ENCODE data around the gene FAM120B. TPM values are rescaled to one million over a fixed set of nuclear protein-coding genes. Genes with fewer than 3 reads are reported as not detected.

FAM120B gene
- total RNA-seq, 3 donors from 2014 or later, result 30.7 to 40.0 (median 38.3) TPM

DNA sequence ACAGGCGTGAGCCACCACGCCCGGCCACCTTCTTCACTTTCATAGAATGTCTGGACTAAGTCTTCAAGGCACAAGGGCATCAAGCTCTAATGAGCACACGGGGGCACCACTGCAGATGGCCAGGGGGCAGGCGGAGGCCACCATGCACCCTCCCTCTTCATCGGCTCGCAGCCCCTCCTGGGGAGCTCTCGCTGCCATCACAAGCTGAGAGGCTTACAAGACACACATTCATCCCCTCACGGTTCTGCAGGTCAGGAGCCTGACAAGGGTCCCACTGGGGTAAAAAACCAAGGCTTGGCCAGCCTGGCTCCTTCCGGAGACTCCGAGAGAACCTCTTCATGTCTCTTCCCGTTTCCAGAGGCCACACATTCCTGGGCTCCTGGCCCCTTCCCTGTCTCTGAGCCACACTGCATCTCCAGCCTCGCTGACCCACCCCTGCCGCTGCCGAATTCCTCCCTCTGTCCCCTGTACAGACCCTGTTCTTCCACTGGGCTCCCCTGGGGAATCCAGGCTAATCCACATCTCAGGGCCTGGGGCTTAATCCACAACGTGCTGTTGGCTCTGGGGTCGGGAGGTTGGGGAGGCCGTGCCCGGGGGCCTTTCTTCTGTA lies 35.5 kb upstream of the FAM120B start:
- no peak for ATAC-seq
- intact Hi-C loops (cut with DNase I, micrococcal nuclease), result no loop called here
- no peaks in the 10 kb centered on the region for H3K9me3 ChIP-seq
- peaks cover 5% of the 10 kb centered on the region for H3K4me1 ChIP-seq (ENCODE audit: low read depth)
- TF ChIP-seq, protein P1, sequence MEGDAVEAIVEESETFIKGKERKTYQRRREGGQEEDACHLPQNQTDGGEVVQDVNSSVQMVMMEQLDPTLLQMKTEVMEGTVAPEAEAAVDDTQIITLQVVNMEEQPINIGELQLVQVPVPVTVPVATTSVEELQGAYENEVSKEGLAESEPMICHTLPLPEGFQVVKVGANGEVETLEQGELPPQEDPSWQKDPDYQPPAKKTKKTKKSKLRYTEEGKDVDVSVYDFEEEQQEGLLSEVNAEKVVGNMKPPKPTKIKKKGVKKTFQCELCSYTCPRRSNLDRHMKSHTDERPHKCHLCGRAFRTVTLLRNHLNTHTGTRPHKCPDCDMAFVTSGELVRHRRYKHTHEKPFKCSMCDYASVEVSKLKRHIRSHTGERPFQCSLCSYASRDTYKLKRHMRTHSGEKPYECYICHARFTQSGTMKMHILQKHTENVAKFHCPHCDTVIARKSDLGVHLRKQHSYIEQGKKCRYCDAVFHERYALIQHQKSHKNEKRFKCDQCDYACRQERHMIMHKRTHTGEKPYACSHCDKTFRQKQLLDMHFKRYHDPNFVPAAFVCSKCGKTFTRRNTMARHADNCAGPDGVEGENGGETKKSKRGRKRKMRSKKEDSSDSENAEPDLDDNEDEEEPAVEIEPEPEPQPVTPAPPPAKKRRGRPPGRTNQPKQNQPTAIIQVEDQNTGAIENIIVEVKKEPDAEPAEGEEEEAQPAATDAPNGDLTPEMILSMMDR (IDR thresholded peaks at IDR 0.05), result no peak
- H3K36me3 ChIP-seq (ENCODE audit: low read depth), result no peaks in the 10 kb centered on the region
- peak in 2 of 3 donors; percentile 24 to 40 for DNase-seq
- no peak overlapping the region for H3K4me3 ChIP-seq

- DNase-seq, result peak; percentile 68 to 83 (median 71)
These were observed 34.7 kb upstream of the FAM120B start for GRCh38 chr6:170271771-170272314.

DNA sequence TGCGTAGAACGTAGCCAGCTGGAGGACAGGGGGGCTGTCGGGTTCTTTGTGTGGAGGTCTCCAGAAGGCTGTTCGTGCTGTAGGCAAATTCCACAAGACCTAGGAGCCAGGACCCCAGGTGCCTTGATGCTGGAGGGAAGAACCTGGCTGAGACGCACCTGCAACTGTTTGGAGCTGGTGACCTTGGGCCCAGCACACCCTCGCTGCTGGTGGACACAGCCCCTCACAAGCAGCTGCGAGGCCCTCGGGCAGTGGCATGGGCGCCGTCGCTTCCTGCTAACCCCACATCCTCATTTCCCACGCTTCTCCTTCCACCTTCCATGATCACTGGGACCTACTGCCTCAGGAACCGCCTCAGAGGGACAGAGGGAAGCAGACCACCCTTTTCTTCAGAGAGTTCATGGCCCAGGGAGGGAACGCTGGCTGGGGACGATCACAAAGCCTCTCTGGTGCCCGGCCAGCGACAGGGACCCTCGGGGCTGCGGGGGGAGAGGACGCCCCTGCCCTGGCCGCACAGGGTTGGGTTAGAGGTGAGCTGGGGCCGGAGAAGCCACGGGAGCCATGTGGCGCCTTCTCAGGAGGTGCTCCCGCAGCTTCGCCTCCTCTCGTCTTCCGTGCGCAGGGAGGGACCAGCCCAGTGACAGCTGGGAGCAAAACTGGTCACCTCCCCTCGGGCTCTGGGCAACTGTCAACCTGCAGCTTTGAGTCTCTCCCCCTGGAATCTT lies 34.1 kb upstream of the FAM120B start:
- DNase-seq (peak in 1 of 3 donors; percentile 51), ATAC-seq (no peak)
- Histone ChIP-seq H3K4me1 (ENCODE audit: low read depth) (no peaks in the 10 kb centered on the region), H3K4me3 (no peak overlapping the region), H3K36me3 (ENCODE audit: low read depth) (no peaks in the 10 kb centered on the region), H3K9me3 (no peaks in the 10 kb centered on the region)
- TF ChIP-seq, protein P1 (IDR thresholded peaks at IDR 0.05), result no peak
- intact Hi-C loops (cut with DNase I, micrococcal nuclease), result no loop called here

More at GRCh38 chr6:170271771-170272314, 34.7 kb upstream of the FAM120B start:
- ATAC-seq, result peak; percentile 48
- Histone ChIP-seq H3K9me3 (no peaks in the 10 kb centered on the region), H3K36me3 (ENCODE audit: low read depth) (no peaks in the 10 kb centered on the region), H3K4me3 (no peak overlapping the region), H3K4me1 (ENCODE audit: low read depth) (no peaks in the 10 kb centered on the region)
- TF ChIP-seq, protein P1 (IDR thresholded peaks at IDR 0.05), result no peak
- intact Hi-C loops (cut with DNase I, micrococcal nuclease), result no loop called here

DNA sequence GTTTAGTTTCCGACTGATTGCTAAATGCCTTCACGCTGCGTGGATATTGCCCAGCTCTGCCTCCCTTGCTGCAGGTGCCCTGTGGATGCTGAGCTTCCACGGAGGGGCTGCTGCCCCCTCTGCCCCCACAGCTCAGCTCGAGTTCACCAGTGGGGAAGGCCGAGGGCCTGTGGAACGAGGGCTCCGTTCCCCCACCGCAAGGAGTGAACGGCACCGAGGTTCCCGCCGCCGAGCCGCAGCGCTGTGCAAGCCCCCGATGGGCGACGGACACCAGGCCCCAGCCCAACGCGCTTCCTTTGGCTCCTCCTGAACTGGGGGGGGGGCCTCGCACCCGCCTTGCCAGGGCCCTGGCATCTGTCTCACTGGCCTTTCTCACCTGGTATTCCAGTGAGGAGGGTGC lies 33.4 kb upstream of the FAM120B start:
- Histone ChIP-seq H3K4me1 (ENCODE audit: low read depth) (no peaks in the 10 kb centered on the region), H3K4me3 (no peak overlapping the region), H3K36me3 (ENCODE audit: low read depth) (no peaks in the 10 kb centered on the region), H3K9me3 (no peaks in the 10 kb centered on the region)
- DNase-seq (peak in 2 of 3 donors; percentile 22 to 30), ATAC-seq (no peak)
- TF ChIP-seq, protein P1 (IDR thresholded peaks at IDR 0.05), result no peak
- intact Hi-C loops (cut with DNase I, micrococcal nuclease), result no loop called here

DNA sequence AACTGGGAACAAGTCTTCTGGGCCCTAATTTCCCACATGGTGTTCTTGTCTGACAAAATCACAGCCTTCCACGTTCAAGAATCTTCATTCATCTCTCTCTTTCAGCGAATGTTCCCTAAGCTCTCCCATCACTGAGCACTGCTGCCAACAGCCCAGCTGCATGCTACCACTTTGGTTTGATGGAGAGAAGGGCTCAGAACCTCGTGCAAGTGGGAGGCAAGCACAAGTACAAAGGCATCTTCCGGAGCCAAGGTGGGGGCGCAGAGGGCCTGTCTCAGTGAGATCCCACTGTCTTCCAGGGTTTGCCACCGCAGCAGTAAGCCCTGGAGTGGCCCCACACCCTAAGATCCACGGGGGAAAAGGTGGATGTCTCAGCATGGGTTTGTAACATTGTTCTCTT lies 32.9 kb upstream of the FAM120B start:
- intact Hi-C loops (cut with DNase I, micrococcal nuclease), result no loop called here
- TF ChIP-seq, protein P1 (IDR thresholded peaks at IDR 0.05), result no peak
- DNase-seq (peak in 1 of 3 donors; percentile 17), ATAC-seq (no peak)
- Histone ChIP-seq H3K9me3 (no peaks in the 10 kb centered on the region), H3K4me1 (ENCODE audit: low read depth) (no peaks in the 10 kb centered on the region), H3K36me3 (ENCODE audit: low read depth) (no peaks in the 10 kb centered on the region), H3K4me3 (no peak overlapping the region)
